ENCODE data around the gene SLC22A23. TPM values are rescaled to one million over a fixed set of nuclear protein-coding genes. Genes with fewer than 3 reads are reported as not detected.

SLC22A23 gene
- total RNA-seq, 1 experiment from 2014 or later = 6.8 TPM

DNA sequence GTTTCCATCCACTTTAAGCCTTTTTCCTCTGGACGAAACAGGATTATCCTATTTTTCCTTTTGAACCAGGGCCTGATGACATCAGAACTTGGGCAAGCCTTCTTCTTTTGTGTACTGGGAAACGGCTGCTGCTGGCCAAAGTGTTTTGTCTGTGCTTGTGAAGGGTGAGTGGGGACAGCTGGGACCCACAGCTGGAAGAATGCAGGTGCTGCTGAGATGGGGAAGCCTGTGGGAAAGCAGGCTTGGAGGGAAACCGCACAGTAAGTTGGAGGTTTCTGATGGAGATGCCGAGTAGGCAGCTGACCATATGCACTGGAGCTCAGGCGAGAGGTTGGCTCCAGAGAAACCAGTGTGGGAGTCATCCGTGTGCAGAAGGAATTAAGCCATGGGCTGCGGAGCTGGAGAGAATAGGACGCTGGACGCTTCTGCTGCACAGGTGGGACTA lies 206.6 kb downstream of the SLC22A23 start:
- Mint-ChIP-seq H3K9me3 (peaks cover 5 to 6% of the 10 kb centered on the region in 2 experiments; a peak in 4 of 5 replicates), H3K27me3 (ENCODE audit: low read depth) (peaks cover 14% of the 10 kb centered on the region), H3K27ac (no peak overlapping the region), H3K4me1 (peaks cover 30 to 38% of the 10 kb centered on the region in 2 experiments), H3K4me3 (no peak overlapping the region), H3K36me3 (ENCODE audit: insufficient read depth in 1 of 3, low read depth in 3 of 3) (peaks cover 5 to 7% (median 5%) of the 10 kb centered on the region in 3 experiments; a peak in 6 of 7 replicates)
- WGBS (ENCODE audit: extremely low coverage, insufficient read length, low lambda C conversion rate) = no CpG with 5 or more reads among the region's 9 CpGs
- Histone ChIP-seq H2BK120ac (ENCODE audit: low read depth, low read length, poor library complexity, severe bottlenecking) (no peak overlapping the region), H4K5ac (ENCODE audit: insufficient read length, low read depth, low read length) (no peak overlapping the region), H3K27me3 (ENCODE audit: insufficient read depth, low read length) (no peaks in the 10 kb centered on the region), H3K4me1 (ENCODE audit: insufficient read depth, low read length) (no peaks in the 10 kb centered on the region; the same call in 1 of the 2 replicates), H2BK20ac (ENCODE audit: low read depth, low read length, poor library complexity, severe bottlenecking) (no peak overlapping the region), H4K91ac (ENCODE audit: insufficient read length, low read depth, low read length) (no peak overlapping the region), H3K9ac (ENCODE audit: extremely low read depth, insufficient read length, low read length) (no peak overlapping the region), H3K4ac (ENCODE audit: low read depth, low read length) (no peak overlapping the region), H2BK12ac (ENCODE audit: insufficient read length, low read depth, low read length) (no peak overlapping the region), H3K27ac (ENCODE audit: insufficient read length, low read depth, low read length) (no peak overlapping the region), H3K14ac (ENCODE audit: insufficient read depth, low read length) (no peak overlapping the region; the same call in 1 of the 2 replicates), H3K18ac (ENCODE audit: insufficient read length, low read depth, low read length) (no peak overlapping the region), H3K23ac (ENCODE audit: insufficient read length, low read depth, low read length) (no peak overlapping the region), H3K79me2 (ENCODE audit: insufficient read depth, low read length) (no peaks in the 10 kb centered on the region), H2AFZ (ENCODE audit: low read length) (no peak overlapping the region), H4K20me1 (ENCODE audit: control insufficient read depth, insufficient read depth, insufficient read length) (no peaks in the 10 kb centered on the region), H2BK5ac (ENCODE audit: insufficient read length, low read length) (no peak overlapping the region), H3K56ac (ENCODE audit: insufficient read length, low read depth, low read length) (no peak overlapping the region), H3T11ph (ENCODE audit: low read length) (no peak overlapping the region), H3K4me2 (ENCODE audit: insufficient read depth, insufficient read length, low read length) (no peak overlapping the region), H3K23me2 (ENCODE audit: insufficient read length, low read depth, low read length, poor library complexity, severe bottlenecking) (no peaks in the 10 kb centered on the region), H4K8ac (replicated peaks; ENCODE audit: insufficient read length, low read depth, low read length) (no peak overlapping the region), H3K79me1 (ENCODE audit: insufficient read depth, low read depth, low read length, poor library complexity, severe bottlenecking) (no peaks in the 10 kb centered on the region), H2BK15ac (ENCODE audit: low read depth, low read length) (no peak overlapping the region), H3K9me3 (ENCODE audit: control insufficient read depth, low read depth, low read length) (no peaks in the 10 kb centered on the region), H2AK5ac (ENCODE audit: insufficient read length, low read length) (no peak overlapping the region)
- no peak for DNase-seq
- TF ChIP-seq, protein P1, sequence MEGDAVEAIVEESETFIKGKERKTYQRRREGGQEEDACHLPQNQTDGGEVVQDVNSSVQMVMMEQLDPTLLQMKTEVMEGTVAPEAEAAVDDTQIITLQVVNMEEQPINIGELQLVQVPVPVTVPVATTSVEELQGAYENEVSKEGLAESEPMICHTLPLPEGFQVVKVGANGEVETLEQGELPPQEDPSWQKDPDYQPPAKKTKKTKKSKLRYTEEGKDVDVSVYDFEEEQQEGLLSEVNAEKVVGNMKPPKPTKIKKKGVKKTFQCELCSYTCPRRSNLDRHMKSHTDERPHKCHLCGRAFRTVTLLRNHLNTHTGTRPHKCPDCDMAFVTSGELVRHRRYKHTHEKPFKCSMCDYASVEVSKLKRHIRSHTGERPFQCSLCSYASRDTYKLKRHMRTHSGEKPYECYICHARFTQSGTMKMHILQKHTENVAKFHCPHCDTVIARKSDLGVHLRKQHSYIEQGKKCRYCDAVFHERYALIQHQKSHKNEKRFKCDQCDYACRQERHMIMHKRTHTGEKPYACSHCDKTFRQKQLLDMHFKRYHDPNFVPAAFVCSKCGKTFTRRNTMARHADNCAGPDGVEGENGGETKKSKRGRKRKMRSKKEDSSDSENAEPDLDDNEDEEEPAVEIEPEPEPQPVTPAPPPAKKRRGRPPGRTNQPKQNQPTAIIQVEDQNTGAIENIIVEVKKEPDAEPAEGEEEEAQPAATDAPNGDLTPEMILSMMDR (conservative IDR thresholded peaks at IDR 0.05) = no peak
